Activated CD8-positive, alpha-beta T cell treated with anti-CD3 and anti-CD28 coated beads for 36 hours (primary cell): ENCODE results near the gene GYS2. TPM values are rescaled to one million over a fixed set of nuclear protein-coding genes. Genes with fewer than 3 reads are reported as not detected.
A peak's percentile ranks its signal among the peaks of the same experiment; 100 is the strongest.

Experiments
- ATAC-seq: fragments of 200-7000 bp; cut with Tn5 transposase; one replicate; pipeline ENCODE4 v1.10.0; 2021; ENCODE audit warnings: mild to moderate bottlenecking, moderate library complexity
- CTCF ChIA-PET: fragments of 350-600 bp; sonication (Branson Sonifier 250); formaldehyde crosslinking; loops from one replicate; lab custom pipeline; 2021; ENCODE audit warnings: antibody characterized with exemption; lab: Charles Lee
- POLR2A ChIA-PET: fragments of 350-600 bp; sonication (Branson Sonifier 250); formaldehyde crosslinking; loops from one replicate; lab custom pipeline; 2021; ENCODE audit warnings: antibody characterized with exemption; lab: Charles Lee
- DNase-seq: peaks from one replicate; pipeline ENCODE4 v3.0.0-alpha.2; 2020
- H3K27ac Mint-ChIP-seq: one replicate; pipeline ENCODE4 v1.8.0; 2021; ENCODE audit warnings: mild to moderate bottlenecking, mixed read lengths
- H3K27me3 Mint-ChIP-seq: one replicate; pipeline ENCODE4 v1.8.0; 2021; ENCODE audit warnings: mixed read lengths
- H3K36me3 Mint-ChIP-seq: one replicate; pipeline ENCODE4 v1.8.0; 2021; ENCODE audit warnings: low read depth, mixed read lengths
- H3K4me1 Mint-ChIP-seq: one replicate; pipeline ENCODE4 v1.8.0; 2021; ENCODE audit warnings: low read depth, mixed read lengths
- H3K4me3 Mint-ChIP-seq: one replicate; pipeline ENCODE4 v1.8.0; 2021; ENCODE audit warnings: mild to moderate bottlenecking, moderate library complexity, mixed read lengths
- H3K9me3 Mint-ChIP-seq: one replicate; pipeline ENCODE4 v1.8.0; 2021; ENCODE audit warnings: mixed read lengths
- intact Hi-C: fragments of 100-400 bp; cut with micrococcal nuclease; formaldehyde crosslinking; loops from one replicate; pipeline ENCODE4 v1.10.0; 2022
- total RNA-seq, 2 experiments: library from RNA; stranded (reverse); gene quantifications; one replicate each; pipeline ENCODE4 v1.2.3, GENCODE V29; 2021
- TF ChIP-seq, protein P1 (sequence below): fragments of 200-600 bp; IDR thresholded peaks from one replicate; pipeline ENCODE4 v1.8.0; 2022; ENCODE audit warnings: antibody characterized with exemption, mild to moderate bottlenecking

GYS2 gene
- total RNA-seq, 2 experiments from 2014 or later, result not detected

GRCh38 chr12:21523148-21523547 is 81.5 kb downstream of the GYS2 start:
- ATAC-seq (no peak), DNase-seq (no peak)
- CTCF ChIA-PET, result interaction anchor here (2.3 kb wide), 1 partner anchor 14 kb away, joined by 6 read pairs; no protein-coding TSS in a partner anchor
- Mint-ChIP-seq H3K4me1 (peaks cover 2% of the 10 kb centered on the region), H3K36me3 (peaks cover 3% of the 10 kb centered on the region), H3K27me3 (peaks cover 8% of the 10 kb centered on the region), H3K4me3 (no peak overlapping the region), H3K9me3 (peaks cover 3% of the 10 kb centered on the region), H3K27ac (no peak overlapping the region)
- POLR2A ChIA-PET, result no interaction called here
- intact Hi-C loops, result no loop called here
- TF ChIP-seq, protein P1, sequence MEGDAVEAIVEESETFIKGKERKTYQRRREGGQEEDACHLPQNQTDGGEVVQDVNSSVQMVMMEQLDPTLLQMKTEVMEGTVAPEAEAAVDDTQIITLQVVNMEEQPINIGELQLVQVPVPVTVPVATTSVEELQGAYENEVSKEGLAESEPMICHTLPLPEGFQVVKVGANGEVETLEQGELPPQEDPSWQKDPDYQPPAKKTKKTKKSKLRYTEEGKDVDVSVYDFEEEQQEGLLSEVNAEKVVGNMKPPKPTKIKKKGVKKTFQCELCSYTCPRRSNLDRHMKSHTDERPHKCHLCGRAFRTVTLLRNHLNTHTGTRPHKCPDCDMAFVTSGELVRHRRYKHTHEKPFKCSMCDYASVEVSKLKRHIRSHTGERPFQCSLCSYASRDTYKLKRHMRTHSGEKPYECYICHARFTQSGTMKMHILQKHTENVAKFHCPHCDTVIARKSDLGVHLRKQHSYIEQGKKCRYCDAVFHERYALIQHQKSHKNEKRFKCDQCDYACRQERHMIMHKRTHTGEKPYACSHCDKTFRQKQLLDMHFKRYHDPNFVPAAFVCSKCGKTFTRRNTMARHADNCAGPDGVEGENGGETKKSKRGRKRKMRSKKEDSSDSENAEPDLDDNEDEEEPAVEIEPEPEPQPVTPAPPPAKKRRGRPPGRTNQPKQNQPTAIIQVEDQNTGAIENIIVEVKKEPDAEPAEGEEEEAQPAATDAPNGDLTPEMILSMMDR, result no peak

- intact Hi-C loops, result no loop called here
- ChIA-PET POLR2A (no interaction called here), CTCF (no interaction called here)
- no peak overlapping the region for H3K27ac Mint-ChIP-seq
- TF ChIP-seq, protein P1, result no peak
- H3K27me3 Mint-ChIP-seq, result peaks cover 5% of the 10 kb centered on the region
- peaks cover 3% of the 10 kb centered on the region for H3K9me3 Mint-ChIP-seq
- ATAC-seq (no peak), DNase-seq (no peak)
- H3K36me3 Mint-ChIP-seq, result peaks cover 7% of the 10 kb centered on the region
- no peak overlapping the region for H3K4me3 Mint-ChIP-seq
- H3K4me1 Mint-ChIP-seq, result no peaks in the 10 kb centered on the region
Observed at GRCh38 chr12:21521541-21521940, 83.1 kb downstream of the GYS2 start.

- CTCF ChIA-PET, result interaction anchor here (0.9 kb wide), 1 partner anchor 221 kb away, joined by 3 read pairs; no protein-coding TSS in a partner anchor
- POLR2A ChIA-PET, result no interaction called here
- H3K4me3 Mint-ChIP-seq, result no peak overlapping the region
- intact Hi-C loops, result no loop called here
- ATAC-seq (no peak), DNase-seq (no peak)
- H3K27me3 Mint-ChIP-seq, result no peaks in the 10 kb centered on the region
- no peak overlapping the region for H3K27ac Mint-ChIP-seq
- H3K4me1 Mint-ChIP-seq, result no peaks in the 10 kb centered on the region
- H3K36me3 Mint-ChIP-seq, result peaks cover 9% of the 10 kb centered on the region
- TF ChIP-seq, protein P1, result no peak
- H3K9me3 Mint-ChIP-seq, result no peaks in the 10 kb centered on the region
Observed at GRCh38 chr12:21518451-21518850, 86.2 kb downstream of the GYS2 start.

DNA sequence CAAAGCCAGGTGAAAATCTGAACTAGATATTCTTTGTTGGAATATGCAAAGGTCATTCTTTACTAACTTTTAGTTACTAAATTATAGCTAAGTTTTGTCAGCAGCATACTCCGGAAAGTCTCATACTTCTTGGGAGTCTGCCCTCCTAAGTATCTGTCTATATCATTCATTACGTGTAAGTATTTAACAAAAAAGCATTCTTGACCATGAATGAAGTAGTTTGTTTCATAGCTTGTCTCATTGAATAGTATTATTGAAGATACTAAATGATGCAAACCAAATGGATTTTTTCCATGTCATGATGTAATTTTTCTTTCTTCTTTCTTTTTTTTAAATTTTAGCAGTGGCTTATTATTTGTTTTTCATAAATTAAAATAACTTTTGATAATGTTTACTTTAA is 88.4 kb downstream of the GYS2 start:
- H3K4me3 Mint-ChIP-seq, result no peak overlapping the region
- no peak for ATAC-seq
- H3K27me3 Mint-ChIP-seq, result no peaks in the 10 kb centered on the region
- TF ChIP-seq, protein P1, result no peak
- H3K9me3 Mint-ChIP-seq, result no peaks in the 10 kb centered on the region
- no peak for DNase-seq
- no peaks in the 10 kb centered on the region for H3K4me1 Mint-ChIP-seq
- ChIA-PET CTCF (no interaction called here), POLR2A (interaction anchor here (0.9 kb wide), 1 partner anchor 8 kb away, joined by 3 read pairs; no protein-coding TSS in a partner anchor)
- H3K36me3 Mint-ChIP-seq, result peaks cover 17% of the 10 kb centered on the region
- H3K27ac Mint-ChIP-seq, result no peak overlapping the region
- intact Hi-C loops, result no loop called here

DNA sequence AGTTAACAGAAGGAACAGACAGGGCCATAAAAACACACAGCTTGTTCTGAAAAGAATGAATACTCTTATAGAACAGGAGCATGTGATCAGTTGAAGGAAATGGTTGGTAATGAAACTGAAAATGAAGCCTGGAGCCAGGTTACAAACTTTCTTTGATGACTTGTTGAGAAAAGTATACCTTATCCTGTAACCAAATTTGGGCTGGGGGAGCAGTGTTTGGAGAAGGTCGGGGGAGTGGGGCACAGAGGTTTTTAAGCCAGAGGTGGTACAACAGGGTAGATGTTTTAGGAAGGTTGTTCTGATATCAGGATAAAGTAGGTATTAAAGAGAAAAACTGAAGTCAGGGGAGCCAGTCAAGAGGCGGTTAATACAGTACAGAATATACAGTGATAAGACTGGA is 94.9 kb downstream of the GYS2 start:
- peak overlapping the region; percentile 28 for H3K4me3 Mint-ChIP-seq
- ChIA-PET CTCF (interaction anchor here (0.6 to 2.7 kb wide), 2 partner anchors 33 to 170 kb away, joined by 3 to 9 read pairs; no protein-coding TSS in a partner anchor), POLR2A (interaction anchor here (1.0 to 2.3 kb wide), 4 partner anchors 8 to 148 kb away, joined by 3 to 6 read pairs (median 4); partner anchors contain the start of genes GOLT1B, LDHB, PYROXD1 and RECQL)
- peak overlapping the region; percentile 81 for H3K27ac Mint-ChIP-seq
- intact Hi-C loops, result no loop called here
- H3K4me1 Mint-ChIP-seq, result peaks cover 32% of the 10 kb centered on the region
- H3K9me3 Mint-ChIP-seq, result no peaks in the 10 kb centered on the region
- peak; percentile 90 for ATAC-seq
- TF ChIP-seq, protein P1, result no peak
- peaks cover 39% of the 10 kb centered on the region for H3K36me3 Mint-ChIP-seq
- peak; percentile 6 for DNase-seq
- no peaks in the 10 kb centered on the region for H3K27me3 Mint-ChIP-seq
